Spleen (tissue), 11 donors: ENCODE results near the gene TNPO1. TPM values are rescaled to one million over a fixed set of nuclear protein-coding genes. Genes with fewer than 3 reads are reported as not detected.

ENCODE experiments used
- DNase-seq: peaks from one replicate; pipeline ENCODE4 v3.0.0-alpha.2; 2020
- H3K27ac ChIP-seq, 8 donors: fragments of 200-600 bp; sonication (generic) in 7 of 8; 1 replicate in 4 of 8; 2 replicates in 4 of 8; pipeline versions ENCODE4 v1.5.0 to v1.8.0; 2016 to 2021; ENCODE audit warnings: inconsistent platforms in 4 of 8, mild to moderate bottlenecking in 4 of 8, moderate library complexity in 1 of 8
- H3K27me3 ChIP-seq, 7 donors: fragments of 200-600 bp; sonication (generic) in 6 of 7; replicated peaks in 1 of 7; 1 replicate in 4 of 7; 2 replicates in 3 of 7; pipeline versions ENCODE4 v1.5.0 to v1.8.0; 2016 to 2021; ENCODE audit warnings: inconsistent platforms in 3 of 7, mild to moderate bottlenecking in 1 of 7
- H3K36me3 ChIP-seq, 6 donors: fragments of 200-600 bp; sonication (generic) in 5 of 6; 1 replicate in 4 of 6; 2 replicates in 2 of 6; pipeline versions ENCODE4 v1.5.0 to v1.8.0; 2016 to 2021; ENCODE audit warnings: inconsistent platforms in 2 of 6
- H3K4me1 ChIP-seq, 6 donors: fragments of 200-600 bp; sonication (generic) in 5 of 6; 1 replicate in 3 of 6; 2 replicates in 3 of 6; pipeline versions ENCODE4 v1.5.0 to v1.8.0; 2016 to 2021; ENCODE audit warnings: inconsistent platforms in 3 of 6
- H3K4me3 ChIP-seq, 8 donors: fragments of 200-600 bp; sonication (generic) in 7 of 8; 1 replicate in 4 of 8; 2 replicates in 4 of 8; pipeline versions ENCODE4 v1.5.0 to v1.8.0; 2016 to 2021; ENCODE audit warnings: inconsistent platforms in 4 of 8, mild to moderate bottlenecking in 4 of 8, moderate library complexity in 2 of 8
- H3K9me3 ChIP-seq, 8 donors: fragments of 200-600 bp; sonication (generic) in 7 of 8; 1 replicate in 4 of 8; 2 replicates in 4 of 8; pipeline versions ENCODE4 v1.5.0 to v1.8.0; 2016 to 2021; ENCODE audit warnings: inconsistent platforms in 4 of 8
- CTCF ChIP-seq, 11 experiments: fragments of 200-600 bp in 7 of 11; fragments of 450-650 bp in 4 of 11; sonication (generic) in 4 of 11; IDR thresholded peaks in 8 of 11; conservative IDR thresholded peaks in 3 of 11; 1 replicate in 7 of 11; 2 replicates in 4 of 11; pipeline versions ENCODE4 v1.4.0 to v1.8.0; 2016 to 2021; ENCODE audit warnings: antibody characterized with exemption in 11 of 11, inconsistent platforms in 4 of 11, mild to moderate bottlenecking in 1 of 11
- POLR2A ChIP-seq, 3 donors: fragments of 450-650 bp; IDR thresholded peaks; one replicate each; pipeline ENCODE4 v1.5.1; 2017; ENCODE audit warnings: antibody characterized with exemption in 3 of 3, mild to moderate bottlenecking in 1 of 3
- POLR2AphosphoS5 ChIP-seq, 3 donors: sonication (generic); formaldehyde crosslinking; IDR thresholded peaks; one replicate each; pipeline ENCODE4 v1.5.1; 2017; ENCODE audit warnings: antibody characterized with exemption in 3 of 3
- WGBS, 5 donors: extraction: QIAGEN DNeasy Blood & Tissue Kit in 3 of 5; methylation state at CpG; one replicate each; pipeline versions ENCODE4 v1.1.5 to v1.1.7; 2013 to 2018; 5-methylcytosine and 5-hydroxymethylcytosine counted together
- intact Hi-C: fragments of 100-400 bp; cut with DNase I; formaldehyde crosslinking; loops from one replicate; pipeline ENCODE4 v1.15.0; 2023; ENCODE audit warnings: low total_unique reads
- polyA plus RNA-seq, 3 donors: library from polyadenylated mRNA; stranded (reverse); fragments of 200-250 nt; gene quantifications; one replicate each; pipeline ENCODE4 v1.2.1, GENCODE V29; 2013
- total RNA-seq, 7 donors: library from RNA; depleted of rRNA in 3 of 7; stranded (reverse); fragments of >200 nt in 3 of 7; fragmentation: NEBNext Ultra II Directional in 4 of 7; extraction: Animal tissue kit (Norgen Biotek cat#: 25700) in 4 of 7; gene quantifications; one replicate each; pipeline versions ENCODE4 v1.1.0 to v1.2.1, GENCODE V29; 2016 to 2021
- donor health status: healthy with polysubstance abuse.
- donor health status: DM: no; HTN: no; CAD: no; lungs with moderate emphysema.
- donor health status: DM: no; HTN: no; CAD: no.
- donor health status: Bipolar disorder and iron deficiency.
- donor health status: healthy.
- donor health status: DM: no; HTN: no; CAD: no.
- donor health status: DM: yes; HTN: yes; CAD: no.

TNPO1 gene
- total and polyA plus RNA-seq, 10 donors = 5.7 to 192 (median 85.7) TPM

GRCh38 chr5:72871366-72872024, 55.0 kb downstream of the TNPO1 start:
- DNase-seq = no peak
- H3K4me1 ChIP-seq = peaks cover 0 to 9% (median 4%) of the 10 kb centered on the region in 6 donors
- H3K4me3 ChIP-seq = no peak overlapping the region
- H3K9me3 ChIP-seq = no peaks in the 10 kb centered on the region
- WGBS, 5 donors = 27 to 47% (median 42%) methylated on average over 1 of the region's 1 CpG
- H3K27ac ChIP-seq = no peak overlapping the region
- no peaks in the 10 kb centered on the region for H3K27me3 ChIP-seq
- intact Hi-C loops = no loop called here
- peaks cover 0 to 100% (median 63%) of the 10 kb centered on the region in 6 donors for H3K36me3 ChIP-seq
- TF ChIP-seq POLR2A (IDR thresholded peaks at IDR 0.05) = no peak
- no peak for TF ChIP-seq POLR2AphosphoS5 (IDR thresholded peaks at IDR 0.05)
- TF ChIP-seq CTCF (IDR thresholded peaks at IDR 0.05 in 8 of 11, conservative IDR thresholded peaks at IDR 0.05 in 3 of 11) = no peak

DNA sequence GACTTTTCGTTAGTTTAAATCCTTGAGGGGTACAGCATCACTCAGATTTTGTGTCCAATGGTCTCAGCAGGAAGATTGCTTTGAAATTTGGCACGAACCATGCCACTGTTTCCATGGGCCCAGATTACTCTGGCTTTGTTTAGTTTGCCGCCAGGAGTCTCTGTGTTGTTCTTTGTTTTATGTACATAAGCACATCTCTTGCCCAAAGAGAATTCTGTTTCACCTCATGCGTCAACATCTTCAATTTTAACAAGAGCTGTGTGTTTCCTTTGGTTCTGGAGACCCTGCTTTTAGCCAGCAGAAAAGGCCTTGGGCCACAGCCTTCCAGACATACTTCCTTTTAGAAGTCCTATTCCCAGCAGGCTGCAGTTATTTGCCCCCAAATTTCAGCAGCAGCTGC, 62.4 kb downstream of the TNPO1 start:
- no peaks in the 10 kb centered on the region for H3K27me3 ChIP-seq
- TF ChIP-seq POLR2AphosphoS5 (IDR thresholded peaks at IDR 0.05) (no peak), POLR2A (IDR thresholded peaks at IDR 0.05) (no peak), CTCF (IDR thresholded peaks at IDR 0.05 in 8 of 11, conservative IDR thresholded peaks at IDR 0.05 in 3 of 11) (no peak)
- no peak for DNase-seq
- intact Hi-C loops = no loop called here
- peaks cover 0 to 100% (median 69%) of the 10 kb centered on the region in 6 donors for H3K36me3 ChIP-seq
- no peak overlapping the region for H3K27ac ChIP-seq
- H3K4me1 ChIP-seq = no peaks in the 10 kb centered on the region
- H3K9me3 ChIP-seq = no peaks in the 10 kb centered on the region
- 96 to 98% (median 98%) methylated on average over 4 of the region's 4 CpGs for WGBS, 5 donors
- H3K4me3 ChIP-seq = no peak overlapping the region

GRCh38 chr5:72882989-72883388, 66.5 kb downstream of the TNPO1 start:
- TF ChIP-seq POLR2A (IDR thresholded peaks at IDR 0.05) = no peak
- no peak for TF ChIP-seq CTCF (IDR thresholded peaks at IDR 0.05 in 8 of 11, conservative IDR thresholded peaks at IDR 0.05 in 3 of 11)
- TF ChIP-seq POLR2AphosphoS5 (IDR thresholded peaks at IDR 0.05) = no peak
- 95 to 99% (median 96%) methylated on average over 7 of the region's 7 CpGs for WGBS, 5 donors
- Histone ChIP-seq H3K4me3 (no peak overlapping the region), H3K27me3 (no peaks in the 10 kb centered on the region), H3K27ac (no peak overlapping the region), H3K4me1 (peaks cover 0 to 6% (median 0%) of the 10 kb centered on the region in 6 donors), H3K9me3 (no peaks in the 10 kb centered on the region), H3K36me3 (peaks cover 0 to 100% (median 80%) of the 10 kb centered on the region in 6 donors)
- no peak for DNase-seq
- intact Hi-C loops = no loop called here

GRCh38 chr5:72883850-72884249, 67.4 kb downstream of the TNPO1 start:
- H3K36me3 ChIP-seq = peaks cover 0 to 100% (median 84%) of the 10 kb centered on the region in 6 donors
- no peak overlapping the region for H3K4me3 ChIP-seq
- DNase-seq = no peak
- peaks cover 0 to 6% (median 0%) of the 10 kb centered on the region in 6 donors for H3K4me1 ChIP-seq
- no peak for TF ChIP-seq POLR2AphosphoS5 (IDR thresholded peaks at IDR 0.05)
- no peak for TF ChIP-seq CTCF (IDR thresholded peaks at IDR 0.05 in 8 of 11, conservative IDR thresholded peaks at IDR 0.05 in 3 of 11)
- no peak for TF ChIP-seq POLR2A (IDR thresholded peaks at IDR 0.05)
- no peaks in the 10 kb centered on the region for H3K9me3 ChIP-seq
- H3K27me3 ChIP-seq = no peaks in the 10 kb centered on the region
- H3K27ac ChIP-seq = no peak overlapping the region
- WGBS, 5 donors = 97 to 100% (median 98%) methylated on average over 3 of the region's 3 CpGs
- intact Hi-C loops = no loop called here
